Skeletal muscle satellite cell (primary cell): Measurements from ENCODE around the gene MSH4.
"Not testable (repeated sequence)": the region's sequence is repeated elsewhere in the genome, so short reads cannot be mapped to it uniquely, and the experiment has no call there.

Experiments used
- H3K27me3 ChIP-seq: 2 replicates; pipeline ENCODE4 v1.7.0; 2013; ENCODE audit warnings: low read length; ENCODE audit not compliant: control insufficient read depth, insufficient read depth
- H3K36me3 ChIP-seq: 2 replicates; pipeline ENCODE4 v1.7.0; 2013; ENCODE audit warnings: mild to moderate bottlenecking, control low read depth, low read length; ENCODE audit not compliant: insufficient read depth
- H3K4me1 ChIP-seq: 2 replicates; pipeline ENCODE4 v1.7.0; 2013; ENCODE audit warnings: low read length; ENCODE audit not compliant: control insufficient read depth, insufficient read depth
- H3K4me2 ChIP-seq: 2 replicates; pipeline ENCODE4 v1.7.0; 2013; ENCODE audit warnings: mild to moderate bottlenecking, low read length
- H3K4me3 ChIP-seq: 2 replicates; pipeline ENCODE4 v1.7.0; 2013; ENCODE audit warnings: low read length
- H3K9ac ChIP-seq: 2 replicates; pipeline ENCODE4 v1.7.0; 2013; ENCODE audit warnings: mild to moderate bottlenecking, low read depth, low read length, moderate library complexity
- H3K9me3 ChIP-seq: replicated peaks from 2 replicates; pipeline ENCODE4 v1.7.0; 2013; ENCODE audit warnings: mild to moderate bottlenecking, control low read depth, low read length

Gene MSH4

GRCh38 chr1:75855734-75856133, 59.1 kb downstream of the MSH4 start:
- Histone ChIP-seq H3K27me3 (no peaks in the 10 kb centered on the region), H3K4me2 (no peak overlapping the region), H3K9me3 (no peaks in the 10 kb centered on the region), H3K4me3 (no peak overlapping the region), H3K36me3 (no peaks in the 10 kb centered on the region), H3K4me1 (no peaks in the 10 kb centered on the region), H3K9ac (no peak overlapping the region)

GRCh38 chr1:75861831-75862230, 65.1 kb downstream of the MSH4 start:
- H3K9me3 ChIP-seq, result no peaks in the 10 kb centered on the region
- H3K4me3 ChIP-seq, result no peak overlapping the region
- H3K4me2 ChIP-seq, result no peak overlapping the region
- H3K4me1 ChIP-seq, result no peaks in the 10 kb centered on the region
- H3K27me3 ChIP-seq, result no peaks in the 10 kb centered on the region
- H3K36me3 ChIP-seq, result no peaks in the 10 kb centered on the region
- H3K9ac ChIP-seq, result no peak overlapping the region

- H3K36me3 ChIP-seq, result no peaks in the 10 kb centered on the region
- H3K4me1 ChIP-seq, result no peaks in the 10 kb centered on the region
- no peaks in the 10 kb centered on the region for H3K9me3 ChIP-seq
- no peak overlapping the region for H3K4me2 ChIP-seq
- H3K9ac ChIP-seq, result no peak overlapping the region
- H3K4me3 ChIP-seq, result no peak overlapping the region
- H3K27me3 ChIP-seq, result no peaks in the 10 kb centered on the region
These were observed 74.3 kb downstream of the MSH4 start for GRCh38 chr1:75870951-75871350.

- Histone ChIP-seq H3K27me3 (no peaks in the 10 kb centered on the region), H3K36me3 (no peaks in the 10 kb centered on the region), H3K4me1 (no peaks in the 10 kb centered on the region), H3K4me2 (no peak overlapping the region), H3K9me3 (no peaks in the 10 kb centered on the region), H3K4me3 (no peak overlapping the region), H3K9ac (no peak overlapping the region)
These were observed 83.3 kb downstream of the MSH4 start for GRCh38 chr1:75879985-75880384.

GRCh38 chr1:75884437-75884836, 87.8 kb downstream of the MSH4 start:
- Histone ChIP-seq H3K4me3 (no peak overlapping the region), H3K4me1 (no peaks in the 10 kb centered on the region), H3K36me3 (no peaks in the 10 kb centered on the region), H3K9ac (no peak overlapping the region), H3K9me3 (no peaks in the 10 kb centered on the region), H3K27me3 (no peaks in the 10 kb centered on the region), H3K4me2 (no peak overlapping the region)

- Histone ChIP-seq H3K4me1 (no peaks in the 10 kb centered on the region), H3K4me2 (no peak overlapping the region), H3K4me3 (no peak overlapping the region), H3K36me3 (no peaks in the 10 kb centered on the region), H3K27me3 (no peaks in the 10 kb centered on the region), H3K9me3 (no peaks in the 10 kb centered on the region), H3K9ac (no peak overlapping the region)
These were observed 104.7 kb downstream of the MSH4 start for GRCh38 chr1:75901371-75901770.

- H3K9ac ChIP-seq, result no peak overlapping the region
- H3K36me3 ChIP-seq, result no peaks in the 10 kb centered on the region
- no peaks in the 10 kb centered on the region for H3K4me1 ChIP-seq
- peak overlapping the region; percentile 33 for H3K4me2 ChIP-seq
- H3K9me3 ChIP-seq, result no peaks in the 10 kb centered on the region
- H3K27me3 ChIP-seq, result peaks cover 4% of the 10 kb centered on the region
- no peak overlapping the region for H3K4me3 ChIP-seq
These were observed 112.1 kb downstream of the MSH4 start for GRCh38 chr1:75908717-75909152.

- Histone ChIP-seq H3K27me3 (no peaks in the 10 kb centered on the region), H3K4me3 (no peak overlapping the region), H3K36me3 (no peaks in the 10 kb centered on the region), H3K9ac (no peak overlapping the region), H3K4me2 (no peak overlapping the region), H3K4me1 (no peaks in the 10 kb centered on the region), H3K9me3 (no peaks in the 10 kb centered on the region)
These were observed 120.2 kb downstream of the MSH4 start for GRCh38 chr1:75916834-75917233.

- no peaks in the 10 kb centered on the region for H3K4me1 ChIP-seq
- no peak overlapping the region for H3K9ac ChIP-seq
- no peak overlapping the region for H3K4me2 ChIP-seq
- no peaks in the 10 kb centered on the region for H3K27me3 ChIP-seq
- no peak overlapping the region for H3K4me3 ChIP-seq
- H3K36me3 ChIP-seq, result no peaks in the 10 kb centered on the region
- H3K9me3 ChIP-seq, result no peaks in the 10 kb centered on the region
These were observed 126.0 kb downstream of the MSH4 start for GRCh38 chr1:75922698-75923097.

GRCh38 chr1:75932304-75932703, 135.6 kb downstream of the MSH4 start, which contains the start of gene ASB17:
Gene ASB17, minus strand, starts transcription at chr1:75932404. Its CDS starts 113 bp downstream, at chr1:75932291.
- H3K4me1 ChIP-seq, result peaks cover 5% of the 10 kb centered on the region
- no peak within 1 kb of the TSS for H3K9ac ChIP-seq
- no peak within 1 kb of the TSS for H3K4me3 ChIP-seq
- no peaks in the 10 kb centered on the region for H3K27me3 ChIP-seq
- no peaks in the 10 kb centered on the region for H3K9me3 ChIP-seq
- H3K4me2 ChIP-seq, result no peak within 1 kb of the TSS
- H3K36me3 ChIP-seq, result no peaks in the 10 kb centered on the region

GRCh38 chr1:75937034-75937433, 140.4 kb downstream of the MSH4 start:
- no peak overlapping the region for H3K4me3 ChIP-seq
- no peaks in the 10 kb centered on the region for H3K27me3 ChIP-seq
- no peak overlapping the region for H3K9ac ChIP-seq
- no peak overlapping the region for H3K4me2 ChIP-seq
- no peaks in the 10 kb centered on the region for H3K36me3 ChIP-seq
- peaks cover 5% of the 10 kb centered on the region for H3K4me1 ChIP-seq
- no peaks in the 10 kb centered on the region for H3K9me3 ChIP-seq

GRCh38 chr1:75943037-75943436, 146.4 kb downstream of the MSH4 start:
- not testable (repeated sequence) for H3K4me2 ChIP-seq, H3K4me1 ChIP-seq

More at GRCh38 chr1:75943037-75943436, 146.4 kb downstream of the MSH4 start:
- H3K36me3 ChIP-seq, H3K9me3 ChIP-seq, H3K27me3 ChIP-seq, H3K9ac ChIP-seq, H3K4me3 ChIP-seq: not testable (repeated sequence)
